ENCODE results near the gene MAP3K20. TPM values are rescaled to one million over a fixed set of nuclear protein-coding genes. Genes with fewer than 3 reads are reported as not detected.
"Not testable (repeated sequence)": the region's sequence is repeated elsewhere in the genome, so short reads cannot be mapped to it uniquely, and the experiment has no call there.

MAP3K20 gene
- total RNA-seq, 1 experiment from 2014 or later: 7.2 TPM

DNA sequence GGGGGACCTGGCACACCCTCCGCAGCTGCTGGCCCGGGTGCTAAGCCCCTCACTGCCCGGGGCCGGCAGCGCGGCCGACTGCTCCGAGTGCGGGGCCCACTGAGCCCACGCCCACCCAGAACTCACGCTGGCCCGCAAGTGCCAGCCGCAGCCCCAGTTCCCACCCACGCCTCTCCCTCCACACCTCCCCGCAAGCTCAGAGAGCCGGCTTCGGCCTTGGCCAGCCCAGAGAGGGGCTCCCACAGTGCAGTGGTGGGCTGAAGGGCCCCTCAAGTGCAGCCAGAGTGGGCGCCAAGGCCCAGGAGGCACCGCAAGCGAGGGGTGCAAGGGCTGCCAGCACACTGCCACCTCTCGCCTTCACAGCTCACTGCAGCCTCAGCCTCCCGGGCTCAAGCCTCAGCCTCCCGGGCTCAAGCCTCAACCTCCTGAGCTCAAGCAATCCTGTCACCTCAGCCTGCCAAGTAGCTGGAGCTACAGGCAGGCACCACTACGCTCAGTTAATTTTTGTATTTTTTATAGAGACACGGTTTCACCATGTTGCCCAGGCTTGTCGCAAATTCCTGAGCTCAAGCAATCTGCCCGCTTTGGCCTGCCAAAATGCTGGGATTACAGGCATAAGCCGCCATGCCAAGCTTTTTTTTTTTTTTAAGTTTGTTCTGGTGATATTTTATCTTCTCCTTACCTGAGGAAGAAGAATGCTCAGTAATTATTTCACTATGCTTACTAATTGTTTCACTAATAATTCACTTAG lies 207.3 kb downstream of the MAP3K20 start:
- no peak for DNase-seq (ENCODE audit: low spot score)
- in situ Hi-C loops (cut with HindIII; ENCODE audit: low sequenced_read_pairs): no loop called here

DNA sequence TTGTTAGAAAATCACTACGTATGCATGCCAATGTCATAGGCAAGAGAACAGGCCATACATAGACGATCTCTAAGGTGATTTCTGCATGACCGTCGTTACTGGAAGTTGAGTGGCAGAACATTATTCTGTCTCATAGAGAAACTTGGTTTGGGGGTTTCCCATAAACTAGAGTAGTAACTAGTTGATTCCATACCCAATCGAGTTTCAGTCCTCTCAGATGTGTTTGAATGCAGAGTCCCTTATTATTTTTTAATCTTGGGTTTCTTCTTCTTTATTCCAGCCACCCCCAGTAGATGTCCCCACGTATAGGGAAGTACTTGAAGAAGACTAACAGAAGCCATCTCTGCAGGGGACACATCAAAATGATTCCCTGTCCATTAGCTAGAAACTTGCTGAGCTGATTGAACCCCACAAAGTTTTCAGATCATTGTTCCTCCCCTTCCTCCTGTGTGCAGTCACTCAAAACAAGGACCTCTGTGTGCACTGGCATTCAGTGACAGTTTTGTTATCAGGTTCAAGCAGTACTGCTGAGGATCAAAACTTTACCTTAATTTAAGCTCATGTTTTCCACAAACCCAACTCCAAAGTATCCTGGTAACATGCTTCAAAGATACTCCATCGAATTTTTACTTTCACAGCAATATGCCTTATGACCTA lies 210.6 kb downstream of the MAP3K20 start:
- in situ Hi-C loops (cut with HindIII; ENCODE audit: low sequenced_read_pairs): no loop called here
- no peak for DNase-seq (ENCODE audit: low spot score)

DNA sequence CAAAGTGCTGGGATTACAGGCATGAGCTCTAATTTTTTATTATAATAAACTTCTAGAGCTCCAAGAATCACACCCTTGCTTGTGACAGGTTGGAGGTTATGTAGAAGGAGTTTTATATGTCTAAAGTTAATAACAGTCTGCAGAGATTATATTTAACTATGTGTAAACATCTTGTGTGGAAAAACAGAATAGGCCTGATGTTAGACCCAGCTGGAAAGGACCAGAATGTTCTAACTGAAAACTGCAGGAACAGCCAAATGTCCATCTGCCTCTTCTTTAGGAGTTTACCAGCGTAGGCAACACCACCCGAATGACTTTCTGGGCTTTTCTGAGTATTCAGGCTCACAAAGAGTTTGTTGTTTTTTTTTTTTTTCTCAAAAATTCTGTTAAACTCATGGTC lies 211.9 kb downstream of the MAP3K20 start:
- in situ Hi-C loops (cut with HindIII; ENCODE audit: low sequenced_read_pairs): no loop called here
- DNase-seq (ENCODE audit: low spot score): no peak

DNA sequence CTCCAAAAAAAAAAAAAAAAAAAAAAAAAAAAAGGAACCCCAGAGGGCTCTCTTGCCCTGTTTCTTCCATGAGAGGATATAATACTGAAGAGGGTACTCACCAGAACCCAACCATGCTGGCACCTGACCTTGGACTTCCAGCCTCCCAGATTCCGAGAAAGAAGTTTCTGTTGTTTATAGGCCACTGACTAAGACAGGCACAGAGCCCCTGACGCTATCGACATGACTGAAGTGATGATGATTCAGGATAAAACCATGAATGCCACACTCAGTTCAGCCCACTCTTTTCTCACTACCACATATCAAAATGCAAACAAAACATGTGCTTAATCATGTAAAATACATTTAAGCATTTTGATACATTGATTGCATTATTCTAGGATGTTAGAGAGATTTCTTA lies 212.9 kb downstream of the MAP3K20 start:
- in situ Hi-C loops (cut with HindIII; ENCODE audit: low sequenced_read_pairs): no loop called here
- no peak for DNase-seq (ENCODE audit: low spot score)

DNA sequence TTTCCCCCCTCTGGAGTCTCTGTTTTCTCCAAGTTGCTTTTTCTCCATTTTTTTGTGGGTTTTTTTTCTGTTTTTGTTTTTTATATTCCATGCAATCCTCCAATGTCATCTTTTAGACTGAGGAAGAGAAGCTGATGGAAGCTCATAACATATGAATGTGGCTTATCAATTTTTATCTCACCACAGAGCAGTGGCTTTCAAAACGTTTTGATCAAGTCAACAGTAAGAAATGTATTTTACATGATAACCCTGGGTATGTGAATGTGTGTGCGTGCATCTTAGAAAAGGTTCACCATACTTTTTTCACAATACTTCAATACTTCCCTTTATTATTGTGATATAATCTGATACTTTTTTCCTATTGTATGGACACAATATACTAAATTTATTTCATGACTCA lies 214.4 kb downstream of the MAP3K20 start:
- no peak for DNase-seq (ENCODE audit: low spot score)
- in situ Hi-C loops (cut with HindIII; ENCODE audit: low sequenced_read_pairs): no loop called here

DNA sequence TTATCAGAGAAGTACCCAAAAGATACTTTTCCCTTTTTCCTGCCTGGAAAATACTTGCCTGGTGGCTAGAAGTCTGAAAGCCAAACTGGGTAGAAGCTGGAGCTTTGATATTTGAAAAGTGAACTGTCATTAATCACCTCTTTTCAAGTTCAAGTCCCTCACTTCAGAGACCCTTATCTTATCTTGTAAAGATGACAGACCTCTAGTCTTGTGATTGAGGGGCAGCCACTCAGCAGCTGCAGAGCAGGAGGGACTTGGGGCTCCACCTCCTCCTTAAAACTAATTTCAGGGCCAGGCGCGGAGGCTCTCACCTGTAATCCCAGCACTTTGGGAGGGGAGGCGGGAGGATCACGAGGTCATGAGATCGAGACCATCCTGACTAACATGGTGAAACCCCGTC lies 214.9 kb downstream of the MAP3K20 start:
- in situ Hi-C loops (cut with HindIII; ENCODE audit: low sequenced_read_pairs): no loop called here
- no peak for DNase-seq (ENCODE audit: low spot score)

DNA sequence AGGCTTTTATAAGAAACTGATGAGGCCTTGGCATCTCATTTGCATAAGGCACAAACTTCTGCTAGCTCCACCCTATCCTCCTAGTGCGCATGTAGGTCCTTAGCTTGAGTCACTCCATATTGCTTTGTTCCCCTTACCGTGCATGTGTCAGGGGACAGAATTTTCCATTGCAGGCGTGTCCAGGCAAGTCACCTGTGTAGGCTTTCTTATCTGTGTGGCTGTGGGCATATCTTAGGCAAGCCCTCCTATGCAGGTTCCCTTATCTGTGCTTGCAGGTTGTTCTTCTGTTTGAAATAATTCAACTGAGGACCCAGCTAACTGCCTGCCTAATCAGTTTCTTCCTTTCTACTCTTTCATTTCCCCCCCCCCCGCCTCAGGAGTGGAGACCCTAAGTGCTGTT lies 215.8 kb downstream of the MAP3K20 start:
- in situ Hi-C loops (cut with HindIII; ENCODE audit: low sequenced_read_pairs): no loop called here
- no peak for DNase-seq (ENCODE audit: low spot score)

DNA sequence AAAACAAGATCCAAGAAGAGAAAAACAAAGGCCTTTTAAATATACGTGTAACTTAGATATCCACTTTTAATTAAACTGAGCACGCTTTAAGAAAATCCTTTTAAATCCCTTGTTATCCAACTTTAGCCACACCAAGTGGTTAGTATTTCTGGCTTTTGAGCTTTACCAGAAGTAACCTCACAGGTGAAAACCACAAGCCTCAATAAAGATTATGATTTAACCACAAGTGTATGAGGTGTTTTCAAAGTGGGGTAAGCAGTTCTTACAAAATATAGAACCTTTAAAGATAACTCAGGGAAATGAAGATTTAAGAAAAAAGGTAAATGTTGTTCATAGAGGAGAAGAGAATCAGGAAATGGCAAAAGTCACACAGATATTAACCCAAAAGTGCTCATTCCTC lies 220.6 kb downstream of the MAP3K20 start:
- in situ Hi-C loops (cut with HindIII; ENCODE audit: low sequenced_read_pairs): no loop called here

DNA sequence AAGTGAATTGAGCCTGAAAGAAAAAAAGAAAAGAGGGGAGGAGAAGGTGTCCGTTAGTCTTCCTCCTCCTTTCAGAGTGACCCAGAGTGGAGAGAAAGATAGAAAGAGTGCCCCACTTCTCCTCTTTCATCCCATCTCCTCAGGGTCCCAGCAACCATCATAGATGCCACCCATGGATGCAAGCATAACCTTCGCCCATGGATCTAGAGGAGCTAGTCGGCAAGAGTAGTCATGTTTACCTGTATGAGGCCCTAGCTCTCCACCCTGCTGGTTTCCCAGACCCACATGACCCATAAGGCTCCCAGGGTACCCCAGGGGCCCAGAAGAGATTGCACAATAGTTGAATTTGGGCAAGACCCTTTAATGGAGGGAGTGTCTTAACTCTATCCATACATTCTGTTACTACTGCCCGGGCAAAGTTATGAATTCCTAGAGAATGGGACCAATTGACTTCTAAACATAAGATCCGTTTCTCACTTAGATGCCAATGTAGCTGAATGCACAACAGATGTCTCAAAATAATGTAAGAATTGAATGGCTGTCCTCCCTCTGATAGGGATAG lies 223.0 kb downstream of the MAP3K20 start:
- in situ Hi-C loops (cut with HindIII; ENCODE audit: low sequenced_read_pairs): no loop called here

More for the DNA sequence above, 220.6 kb downstream of the MAP3K20 start:
- DNase-seq (ENCODE audit: low spot score): no peak

DNA sequence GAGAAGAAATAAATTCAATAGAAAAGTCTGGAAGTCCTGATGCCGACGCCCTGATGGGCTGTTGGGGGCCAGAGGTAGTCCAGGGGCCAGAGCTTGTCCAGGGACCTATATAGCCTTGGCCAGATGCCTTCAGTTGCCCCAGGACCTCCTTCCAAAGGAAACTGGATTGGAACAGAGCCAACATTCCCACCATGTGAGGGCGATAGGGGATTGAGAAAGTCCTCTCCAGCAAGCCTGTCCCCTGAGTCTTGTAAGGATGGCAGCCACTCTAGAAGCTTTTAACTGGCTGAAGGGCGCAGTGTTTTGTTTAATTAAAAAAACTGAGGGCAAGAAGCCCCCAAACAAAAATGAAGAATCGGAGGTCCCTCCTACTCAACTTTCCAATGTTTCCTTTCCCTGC lies 224.1 kb downstream of the MAP3K20 start:
- no peak for DNase-seq (ENCODE audit: low spot score)
- in situ Hi-C loops (cut with HindIII; ENCODE audit: low sequenced_read_pairs): no loop called here

More for the DNA sequence above, 223.0 kb downstream of the MAP3K20 start:
- DNase-seq (ENCODE audit: low spot score): no peak

DNA sequence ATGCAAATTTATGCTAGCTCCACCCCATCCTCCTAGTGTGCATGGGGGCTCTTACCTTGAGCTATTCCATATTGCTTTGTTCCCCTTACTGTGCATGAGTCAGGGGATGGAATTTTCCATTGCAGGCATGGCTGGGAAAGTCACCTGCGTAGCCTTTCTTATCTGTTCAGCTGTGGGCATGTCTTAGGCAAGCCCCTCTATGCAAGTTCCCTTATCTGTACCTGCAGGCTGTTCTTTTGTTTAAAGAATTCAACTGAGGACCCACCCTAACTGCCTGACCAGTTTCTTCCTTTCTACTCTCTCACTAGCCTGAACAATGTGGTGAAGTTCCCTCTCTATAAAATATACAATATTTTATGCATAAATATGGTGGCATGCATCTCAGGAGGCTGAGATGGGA lies 224.8 kb downstream of the MAP3K20 start:
- in situ Hi-C loops (cut with HindIII; ENCODE audit: low sequenced_read_pairs): no loop called here
- DNase-seq (ENCODE audit: low spot score): no peak

DNA sequence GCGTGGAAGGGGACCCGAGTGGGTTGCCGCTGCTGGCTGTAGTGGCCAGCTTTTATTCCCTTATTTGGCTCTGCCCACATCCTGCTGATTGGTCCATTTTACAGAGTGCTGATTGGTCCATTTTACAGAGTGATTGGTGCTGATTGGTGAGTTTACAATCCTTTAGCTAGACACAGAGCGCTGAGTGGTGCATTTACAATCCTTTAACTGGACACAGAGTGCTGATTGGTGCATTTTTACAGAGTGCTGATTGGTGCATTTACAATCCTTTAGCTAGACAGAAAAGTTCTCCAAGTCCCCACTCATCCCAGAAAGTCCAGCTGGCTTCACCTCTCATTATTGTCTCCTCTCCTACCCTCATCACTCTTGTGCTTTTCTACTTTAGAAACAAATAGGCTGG lies 225.9 kb downstream of the MAP3K20 start:
- DNase-seq (ENCODE audit: low spot score); in situ Hi-C loops (cut with HindIII; ENCODE audit: low sequenced_read_pairs): not testable (repeated sequence)

DNA sequence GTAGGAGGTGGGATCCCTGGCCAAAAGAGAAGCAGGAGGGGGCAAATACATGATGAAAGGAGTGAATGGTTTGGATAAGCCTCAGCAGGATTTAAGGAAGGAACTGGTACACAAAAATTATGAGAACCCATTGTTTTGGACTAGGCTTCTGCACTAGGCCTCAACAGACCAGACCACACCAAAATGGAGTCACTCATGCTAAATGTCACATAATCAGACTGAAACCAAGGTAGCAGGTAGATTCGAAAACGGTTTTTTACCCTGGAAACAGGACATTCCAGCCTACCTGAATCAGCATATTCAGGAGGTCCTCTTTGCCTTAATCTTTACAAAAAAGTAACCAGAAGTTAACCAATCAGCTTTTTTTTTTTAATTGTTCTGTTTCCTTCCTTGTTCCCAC lies 229.7 kb downstream of the MAP3K20 start:
- in situ Hi-C loops (cut with HindIII; ENCODE audit: low sequenced_read_pairs): no loop called here
- no peak for DNase-seq (ENCODE audit: low spot score)

DNA sequence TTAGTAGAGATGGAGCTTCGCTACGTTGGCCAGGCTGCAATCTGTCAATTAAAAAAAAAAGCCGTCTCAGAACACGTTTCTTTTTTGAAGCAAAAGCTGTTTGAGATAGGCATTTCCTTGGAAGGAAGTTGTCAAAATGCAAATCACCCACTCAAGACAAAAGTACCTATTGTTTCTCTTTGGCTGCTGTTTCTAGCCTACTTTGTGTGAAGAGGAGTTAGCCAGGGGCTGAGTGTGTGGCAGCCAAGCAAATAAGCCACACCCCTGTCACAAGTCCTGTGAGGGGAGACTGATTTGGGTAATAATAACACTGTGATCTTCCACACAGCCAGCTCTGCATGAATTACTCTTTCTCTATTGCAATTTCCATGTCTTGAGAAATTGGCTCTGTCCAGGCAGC lies 231.6 kb downstream of the MAP3K20 start:
- DNase-seq (ENCODE audit: low spot score): no peak
- in situ Hi-C loops (cut with HindIII; ENCODE audit: low sequenced_read_pairs): no loop called here

DNA sequence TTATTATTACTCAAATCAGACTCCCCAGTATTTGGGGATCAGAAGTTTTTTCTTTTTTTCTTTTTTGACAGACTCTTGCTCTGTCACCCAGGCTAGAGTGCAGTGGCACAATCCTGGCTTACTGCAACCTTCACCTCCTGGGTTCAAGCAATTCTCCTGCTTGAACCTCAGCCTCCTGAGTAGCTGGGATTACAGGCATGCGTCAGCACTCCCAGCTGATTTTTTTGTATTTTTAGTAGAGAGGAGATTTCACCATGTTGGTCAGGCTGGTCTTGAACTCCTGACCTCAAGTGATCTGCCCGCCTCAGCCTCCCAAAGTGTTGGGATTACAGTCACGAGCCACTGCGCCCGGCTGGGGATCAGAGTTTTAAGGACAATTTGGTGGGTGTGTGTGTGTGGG lies 233.7 kb downstream of the MAP3K20 start:
- in situ Hi-C loops (cut with HindIII; ENCODE audit: low sequenced_read_pairs); DNase-seq (ENCODE audit: low spot score): not testable (repeated sequence)

DNA sequence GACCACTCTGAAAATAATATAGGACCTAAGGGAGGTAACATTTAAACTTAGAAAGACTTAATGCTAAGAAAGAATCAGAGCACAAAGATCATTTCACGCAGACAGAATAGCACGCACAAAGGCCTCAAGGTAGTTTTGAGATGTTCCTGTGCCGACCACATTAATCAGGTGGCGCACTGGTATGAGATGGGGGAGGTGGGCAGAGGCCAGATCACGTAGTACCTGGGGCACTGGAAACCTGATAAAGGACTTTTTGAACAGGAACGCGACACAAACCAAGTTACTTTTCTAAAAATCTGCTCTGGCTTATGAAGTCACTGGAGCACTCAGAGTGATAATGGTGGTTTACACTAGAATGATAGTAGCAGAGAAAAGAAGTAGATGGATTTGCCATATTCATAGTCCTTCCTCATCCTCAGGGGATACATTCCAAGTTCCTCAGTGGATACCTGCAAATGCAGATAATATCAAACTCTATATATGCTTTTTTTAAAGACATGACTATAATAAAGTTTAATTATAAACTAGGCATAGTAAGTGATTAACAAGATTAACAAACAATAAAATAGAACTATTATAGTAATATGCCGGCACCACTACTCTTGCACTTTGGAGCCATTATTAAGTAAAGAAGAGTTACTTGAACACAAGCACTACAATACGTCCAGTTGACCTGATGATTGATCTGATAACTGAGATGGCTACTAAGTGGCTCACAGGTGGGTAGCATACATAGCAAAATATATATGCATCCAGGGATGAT lies 236.4 kb downstream of the MAP3K20 start:
- DNase-seq (ENCODE audit: low spot score): no peak
- in situ Hi-C loops (cut with HindIII; ENCODE audit: low sequenced_read_pairs): no loop called here

All from G401 (cell line).